DMS153 treated with DMSO at 0.1 percent for 48 hours (cell line): Measurements from ENCODE around the gene AIF1L.
"Not testable (repeated sequence)": the region's sequence is repeated elsewhere in the genome, so short reads cannot be mapped to it uniquely, and the experiment has no call there.

ENCODE experiments used
- DNase-seq: peaks from one replicate; lab custom pipeline; 2025; ENCODE audit not compliant: unreplicated experiment; lab: John Stamatoyannopoulos, UW

AIF1L gene

GRCh38 chr9:131119600-131119999 is 23.3 kb downstream of the AIF1L start:
- no peak for DNase-seq

- no peak for DNase-seq
Observed at GRCh38 chr9:131120620-131121228, 24.4 kb downstream of the AIF1L start.

GRCh38 chr9:131121346-131121745 is 25.0 kb downstream of the AIF1L start:
- no peak for DNase-seq

GRCh38 chr9:131122158-131122557 is 25.8 kb downstream of the AIF1L start:
- no peak for DNase-seq

- no peak for DNase-seq
Observed at GRCh38 chr9:131125038-131125287, 28.6 kb downstream of the AIF1L start.

- DNase-seq = peak; percentile 96
Observed at GRCh38 chr9:131125288-131126058, 29.1 kb downstream of the AIF1L start, which contains the start of gene NUP214. TSS of gene NUP214 (plus strand) at chr9:131125586. CDS start at chr9:131125705, 119 bp downstream.

- no peak for DNase-seq
Observed at GRCh38 chr9:131126059-131126426, 29.7 kb downstream of the AIF1L start.

- no peak for DNase-seq
Observed at GRCh38 chr9:131129183-131129582, 32.9 kb downstream of the AIF1L start.

GRCh38 chr9:131138676-131139075 is 42.3 kb downstream of the AIF1L start:
- no peak for DNase-seq

GRCh38 chr9:131140112-131140511 is 43.8 kb downstream of the AIF1L start:
- no peak for DNase-seq

GRCh38 chr9:131140550-131140949 is 44.2 kb downstream of the AIF1L start:
- no peak for DNase-seq

GRCh38 chr9:131142160-131142559 is 45.8 kb downstream of the AIF1L start:
- DNase-seq = no peak

- DNase-seq = no peak
Observed at GRCh38 chr9:131144201-131144600, 47.9 kb downstream of the AIF1L start.

- DNase-seq = no peak
Observed at GRCh38 chr9:131145245-131145644, 48.9 kb downstream of the AIF1L start.

GRCh38 chr9:131146186-131146585 is 49.9 kb downstream of the AIF1L start:
- no peak for DNase-seq

- DNase-seq = no peak
Observed at GRCh38 chr9:131148276-131148675, 51.9 kb downstream of the AIF1L start.

GRCh38 chr9:131148966-131149687 is 52.8 kb downstream of the AIF1L start:
- DNase-seq = no peak

- no peak for DNase-seq
Observed at GRCh38 chr9:131149688-131150053, 53.3 kb downstream of the AIF1L start.

- DNase-seq = no peak
Observed at GRCh38 chr9:131153595-131153994, 57.3 kb downstream of the AIF1L start.

- not testable (repeated sequence) for DNase-seq
Observed at GRCh38 chr9:131158673-131159072, 62.3 kb downstream of the AIF1L start.

GRCh38 chr9:131160416-131161112 is 64.2 kb downstream of the AIF1L start:
- DNase-seq = no peak

GRCh38 chr9:131161585-131161984 is 65.3 kb downstream of the AIF1L start:
- no peak for DNase-seq
